ENCODE data around the gene TRAF4. TPM values are rescaled to one million over a fixed set of nuclear protein-coding genes. Genes with fewer than 3 reads are reported as not detected.

The TRAF4 gene
- total RNA-seq, 4 donors from 2014 or later, result 65.7 to 191 (median 126) TPM

- Histone ChIP-seq H3K27me3 (no peaks in the 10 kb centered on the region), H3K36me3 (peaks cover 0 to 11% (median 3%) of the 10 kb centered on the region in 4 donors), H3K4me1 (peaks cover 0 to 3% (median 0%) of the 10 kb centered on the region in 4 donors), H3K4me3 (no peak overlapping the region), H3K27ac (no peak overlapping the region), H3K9me3 (no peaks in the 10 kb centered on the region)
- no peak for TF ChIP-seq CTCF (IDR thresholded peaks at IDR 0.05)
- no peak for TF ChIP-seq POLR2A (IDR thresholded peaks at IDR 0.05)
- TF ChIP-seq EP300 (IDR thresholded peaks at IDR 0.05; ENCODE audit: low read depth), result no peak
- TF ChIP-seq POLR2AphosphoS5 (IDR thresholded peaks at IDR 0.05), result no peak
- no peak for DNase-seq
- 85% methylated on average over 5 of the region's 5 CpGs; no CpG with 5 or more reads in 1 of the 2 donors for WGBS, 2 donors (ENCODE audit: low coverage in 1 of 2)
- in situ Hi-C loops (cut with MboI; ENCODE audit: low pct_ligation_motif_present in 1 of 4, low pct_unique_long_range_greater_than_20kb in 1 of 4, low sequenced_read_pairs in 3 of 4), result loop anchor here (10.0 to 25.0 kb wide), 3 partner anchors 131 to 159 kb away; partner anchors contain the start of genes DHRS13 (in 2 of the 4) and FLOT2 (in 1 of the 4)
- intact Hi-C loops (cut with DNase I; ENCODE audit: low total_unique reads), result no loop called here
Measured at GRCh38 chr17:28756049-28756804, 12.4 kb downstream of the TRAF4 start.

- in situ Hi-C loops (cut with MboI; ENCODE audit: low pct_ligation_motif_present in 1 of 4, low pct_unique_long_range_greater_than_20kb in 1 of 4, low sequenced_read_pairs in 3 of 4), result loop anchor here (10.0 to 25.0 kb wide), 3 partner anchors 129 to 156 kb away; partner anchors contain the start of genes DHRS13 (in 2 of the 4) and FLOT2 (in 1 of the 4)
Measured at GRCh38 chr17:28758411-28759121, 14.8 kb downstream of the TRAF4 start.

GRCh38 chr17:28759256-28759865 is 15.6 kb downstream of the TRAF4 start:
- H3K27ac ChIP-seq, result no peak overlapping the region
- intact Hi-C loops (cut with DNase I; ENCODE audit: low total_unique reads), result no loop called here
- WGBS, 2 donors (ENCODE audit: low coverage in 1 of 2), result 95 to 100% methylated on average over 2 to 18 of the region's 18 CpGs

More at GRCh38 chr17:28758411-28759121, 14.8 kb downstream of the TRAF4 start:
- no peak for TF ChIP-seq POLR2AphosphoS5 (IDR thresholded peaks at IDR 0.05)
- TF ChIP-seq POLR2A (IDR thresholded peaks at IDR 0.05), result no peak
- TF ChIP-seq EP300 (IDR thresholded peaks at IDR 0.05; ENCODE audit: low read depth), result no peak
- no peak for DNase-seq
- Histone ChIP-seq H3K4me1 (peaks cover 0 to 13% (median 5%) of the 10 kb centered on the region in 4 donors), H3K9me3 (no peaks in the 10 kb centered on the region), H3K36me3 (peaks cover 0 to 11% (median 3%) of the 10 kb centered on the region in 4 donors), H3K4me3 (no peak overlapping the region), H3K27ac (no peak overlapping the region), H3K27me3 (no peaks in the 10 kb centered on the region)
- WGBS, 2 donors (ENCODE audit: low coverage in 1 of 2), result 95% methylated on average over 32 of the region's 32 CpGs; no CpG with 5 or more reads in 1 of the 2 donors
- intact Hi-C loops (cut with DNase I; ENCODE audit: low total_unique reads), result no loop called here

More at GRCh38 chr17:28759256-28759865, 15.6 kb downstream of the TRAF4 start:
- no peak for DNase-seq
- Histone ChIP-seq H3K36me3 (peaks cover 0 to 11% (median 3%) of the 10 kb centered on the region in 4 donors), H3K9me3 (no peaks in the 10 kb centered on the region), H3K27me3 (no peaks in the 10 kb centered on the region), H3K4me1 (peaks cover 0 to 17% (median 7%) of the 10 kb centered on the region in 4 donors), H3K4me3 (no peak overlapping the region)
- TF ChIP-seq POLR2AphosphoS5 (IDR thresholded peaks at IDR 0.05), result no peak
- TF ChIP-seq POLR2A (IDR thresholded peaks at IDR 0.05), result no peak
- no peak for TF ChIP-seq EP300 (IDR thresholded peaks at IDR 0.05; ENCODE audit: low read depth)
- TF ChIP-seq CTCF (IDR thresholded peaks at IDR 0.05), result no peak
- in situ Hi-C loops (cut with MboI; ENCODE audit: low pct_ligation_motif_present in 1 of 4, low pct_unique_long_range_greater_than_20kb in 1 of 4, low sequenced_read_pairs in 3 of 4), result loop anchor here (10.0 to 25.0 kb wide), 3 partner anchors 128 to 155 kb away; partner anchors contain the start of genes DHRS13 (in 2 of the 4) and FLOT2 (in 1 of the 4)

Measured in transverse colon (tissue), 4 donors.